ENCODE data around the gene SMIM24.

SMIM24 gene

GRCh38 chr19:3497757-3498520 lies 17.6 kb upstream of the SMIM24 start:
- DNase-seq (ENCODE audit: low read depth in 2 of 2) = no peak

GRCh38 chr19:3496392-3497273 lies 16.3 kb upstream of the SMIM24 start:
- DNase-seq (ENCODE audit: low read depth in 2 of 2) = no peak

GRCh38 chr19:3494559-3494958 lies 14.2 kb upstream of the SMIM24 start:
- DNase-seq (ENCODE audit: low read depth in 2 of 2) = peak; percentile 43 to 63

GRCh38 chr19:3494051-3494450 lies 13.7 kb upstream of the SMIM24 start:
- DNase-seq (ENCODE audit: low read depth in 2 of 2) = peak in 1 of 2 donors; percentile 50

GRCh38 chr19:3493651-3494050 lies 13.3 kb upstream of the SMIM24 start:
- no peak for DNase-seq (ENCODE audit: low read depth in 2 of 2)

- no peak for DNase-seq (ENCODE audit: low read depth in 2 of 2)
Observed at GRCh38 chr19:3492919-3493318, 12.6 kb upstream of the SMIM24 start.

GRCh38 chr19:3492131-3492839 lies 12.0 kb upstream of the SMIM24 start:
- DNase-seq (ENCODE audit: low read depth in 2 of 2) = no peak

- no peak for DNase-seq (ENCODE audit: low read depth in 2 of 2)
Observed at GRCh38 chr19:3491396-3492119, 11.2 kb upstream of the SMIM24 start.

GRCh38 chr19:3483226-3483628 lies 2.9 kb upstream of the SMIM24 start, which contains the start of gene SMIM44:
SMIM44 (minus strand) TSS chr19:3483441; CDS start chr19:3483403, 38 bp downstream.
- no peak for DNase-seq (ENCODE audit: low read depth in 2 of 2)

GRCh38 chr19:3482507-3483225 lies 2.3 kb upstream of the SMIM24 start:
- no peak for DNase-seq (ENCODE audit: low read depth in 2 of 2)

- no peak for DNase-seq (ENCODE audit: low read depth in 2 of 2)
Observed at GRCh38 chr19:3481241-3482090, 1.1 kb upstream of the SMIM24 start.

GRCh38 chr19:3479834-3480215 lies 500 bp downstream of the SMIM24 start:
- peak in 1 of 2 donors; percentile 50 for DNase-seq (ENCODE audit: low read depth in 2 of 2)

GRCh38 chr19:3479177-3479833 lies 1.0 kb downstream of the SMIM24 start:
- DNase-seq (ENCODE audit: low read depth in 2 of 2) = peak in 1 of 2 donors; percentile 30

- no peak for DNase-seq (ENCODE audit: low read depth in 2 of 2)
Observed at GRCh38 chr19:3478409-3479176, 1.7 kb downstream of the SMIM24 start.

- no peak for DNase-seq (ENCODE audit: low read depth in 2 of 2)
Observed at GRCh38 chr19:3477951-3478350, 2.4 kb downstream of the SMIM24 start.

GRCh38 chr19:3477506-3477905 lies 2.8 kb downstream of the SMIM24 start:
- no peak for DNase-seq (ENCODE audit: low read depth in 2 of 2)

- no peak for DNase-seq (ENCODE audit: low read depth in 2 of 2)
Observed at GRCh38 chr19:3476830-3477229, 3.5 kb downstream of the SMIM24 start.

GRCh38 chr19:3475449-3475848 lies 4.9 kb downstream of the SMIM24 start:
- DNase-seq (ENCODE audit: low read depth in 2 of 2) = no peak

GRCh38 chr19:3474614-3475013 lies 5.7 kb downstream of the SMIM24 start:
- no peak for DNase-seq (ENCODE audit: low read depth in 2 of 2)

All from stimulated activated CD4-positive, alpha-beta T cell treated with anti-CD3 and anti-CD28 coated beads, Interleukin-4, amount 100 ng/mL, for 48 hours (primary cell).